Measurements from ENCODE around the gene SPEG.

DNA sequence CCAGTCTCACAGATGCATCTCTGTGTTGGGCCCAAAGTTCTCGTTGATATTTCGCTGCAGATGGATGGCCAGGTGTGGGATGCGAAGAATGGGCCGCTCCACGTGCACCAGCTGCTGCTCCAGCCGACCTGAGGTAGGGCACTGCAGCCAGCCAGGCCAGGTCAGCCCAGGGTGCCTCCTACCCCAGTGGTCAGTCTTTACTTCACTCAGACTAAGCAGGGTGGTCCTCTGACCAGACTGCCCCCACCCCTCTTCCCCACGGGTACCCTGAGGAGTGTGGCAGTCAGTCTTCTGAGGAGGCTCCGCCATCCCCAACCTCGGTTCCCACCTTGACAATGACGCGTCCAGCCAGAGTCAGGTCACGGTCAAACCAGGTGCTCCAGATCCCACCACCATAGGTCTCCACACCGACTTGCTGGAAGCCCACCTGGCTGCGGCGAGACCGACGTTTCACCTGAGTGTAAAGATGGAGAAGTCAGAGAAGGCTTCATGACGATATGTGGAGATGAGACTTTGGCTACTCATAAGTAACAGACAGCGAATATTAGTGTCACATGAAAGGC is 48.6 kb upstream of the SPEG start:
- TF ChIP-seq, protein P1, sequence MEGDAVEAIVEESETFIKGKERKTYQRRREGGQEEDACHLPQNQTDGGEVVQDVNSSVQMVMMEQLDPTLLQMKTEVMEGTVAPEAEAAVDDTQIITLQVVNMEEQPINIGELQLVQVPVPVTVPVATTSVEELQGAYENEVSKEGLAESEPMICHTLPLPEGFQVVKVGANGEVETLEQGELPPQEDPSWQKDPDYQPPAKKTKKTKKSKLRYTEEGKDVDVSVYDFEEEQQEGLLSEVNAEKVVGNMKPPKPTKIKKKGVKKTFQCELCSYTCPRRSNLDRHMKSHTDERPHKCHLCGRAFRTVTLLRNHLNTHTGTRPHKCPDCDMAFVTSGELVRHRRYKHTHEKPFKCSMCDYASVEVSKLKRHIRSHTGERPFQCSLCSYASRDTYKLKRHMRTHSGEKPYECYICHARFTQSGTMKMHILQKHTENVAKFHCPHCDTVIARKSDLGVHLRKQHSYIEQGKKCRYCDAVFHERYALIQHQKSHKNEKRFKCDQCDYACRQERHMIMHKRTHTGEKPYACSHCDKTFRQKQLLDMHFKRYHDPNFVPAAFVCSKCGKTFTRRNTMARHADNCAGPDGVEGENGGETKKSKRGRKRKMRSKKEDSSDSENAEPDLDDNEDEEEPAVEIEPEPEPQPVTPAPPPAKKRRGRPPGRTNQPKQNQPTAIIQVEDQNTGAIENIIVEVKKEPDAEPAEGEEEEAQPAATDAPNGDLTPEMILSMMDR (IDR thresholded peaks at IDR 0.05), result no peak
- TF ChIP-seq POLR2A (IDR thresholded peaks at IDR 0.05) (no peak), EP300 (IDR thresholded peaks at IDR 0.05) (no peak)

Measured in tibial nerve (tissue), 4 donors.